Smooth muscle cell of trachea (primary cell): Measurements from ENCODE around the gene COL10A1. TPM values are rescaled to one million over a fixed set of nuclear protein-coding genes. Genes with fewer than 3 reads are reported as not detected.

Source experiments
- total RNA-seq: library from RNA; depleted of rRNA; stranded (reverse); fragments of >200 nt; gene quantifications from 2 replicates; pipeline ENCODE4 v1.2.1, GENCODE V29; 2014

COL10A1 gene
- total RNA-seq: 5.2 and 9.9 TPM in 2 replicates

GRCh38 chr6:116126032-116126431, at the start of gene COL10A1:
COL10A1 (minus strand) TSS chr6:116126132; CDS start chr6:116125492, 640 bp downstream.

DNA sequence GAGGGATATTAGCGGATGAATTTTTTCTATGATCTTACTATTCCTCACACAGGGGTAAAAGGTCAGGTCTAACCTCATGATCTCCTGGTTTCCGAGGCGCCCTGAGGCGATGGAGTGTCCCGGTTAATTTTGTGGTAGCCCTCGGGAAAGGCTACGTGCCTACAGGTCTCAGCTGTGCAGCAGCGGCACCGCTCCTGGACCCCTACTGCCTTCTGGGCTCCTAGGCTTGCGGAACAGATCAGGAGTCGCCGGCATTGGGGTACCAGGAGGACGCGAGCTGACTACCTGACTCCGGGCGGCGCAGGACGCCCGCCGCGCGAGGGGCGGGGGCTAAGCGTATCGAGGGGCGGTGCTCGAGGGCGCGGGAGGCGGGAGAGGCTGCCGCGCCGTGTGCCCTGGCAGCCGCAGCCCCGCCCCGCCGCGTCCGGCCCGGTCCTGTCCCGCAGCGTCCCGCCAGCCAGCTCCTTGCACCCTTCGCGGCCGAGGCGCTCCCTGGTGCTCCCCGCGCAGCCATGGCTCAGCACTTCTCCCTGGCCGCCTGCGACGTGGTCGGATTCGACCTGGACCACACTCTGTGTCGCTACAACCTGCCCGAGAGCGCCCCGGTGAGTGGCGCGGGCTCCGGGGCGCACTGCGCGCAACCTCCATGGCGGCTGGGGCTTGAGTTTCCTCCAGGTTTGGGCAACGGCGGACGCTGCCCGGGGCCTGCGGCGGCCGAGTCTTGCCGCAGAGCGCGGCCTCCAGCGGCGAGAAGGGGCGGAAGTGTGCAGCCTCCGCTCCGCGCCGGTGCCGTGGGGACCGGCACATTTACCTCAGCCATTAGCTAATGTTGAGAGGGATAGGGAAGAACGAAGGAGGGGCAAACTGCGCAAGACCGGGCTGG, 25.3 kb downstream of the COL10A1 start, which contains the start of gene NT5DC1:
Gene NT5DC1 (plus strand): TSS at position 435 of the 883 bp plus-strand sequence. CDS start 78 bp downstream, at position 513.

Other genes with a start within 250 kb of the COL10A1 start
- gene FRK, start 65.2 kb downstream of the COL10A1 start, total RNA-seq: 1.5 and 1.7 TPM in 2 replicates
- 7.6 and 8.1 TPM in 2 replicates for gene NT5DC1, start 25.3 kb downstream of the COL10A1 start, total RNA-seq
- gene TSPYL4, start 127.9 kb upstream of the COL10A1 start, total RNA-seq: 6.3 and 10.5 TPM in 2 replicates
- gene TSPYL1, start 153.8 kb upstream of the COL10A1 start, total RNA-seq: 75.6 and 110 TPM in 2 replicates
- 64.4 and 122 TPM in 2 replicates for gene DSE, start 244.8 kb upstream of the COL10A1 start, total RNA-seq